K562 (cell line): ENCODE data around the gene NLRP5. TPM values are rescaled to one million over a fixed set of nuclear protein-coding genes. Genes with fewer than 3 reads are reported as not detected.

Experiments used
- ATAC-seq: fragments of 200-7000 bp; cut with Tn5 transposase; 3 replicates; pipeline ENCODE4 v1.9.1; 2020; ENCODE audit warnings: moderate library complexity
- BruUV-seq: library from RNA; stranded (reverse); fragments of 400-500 nt; replicated peaks from 2 replicates; lab custom pipeline; 2021; lab: Mats Ljungman, UMichigan
- CTCF ChIA-PET: fragments of 300-600 bp; formaldehyde crosslinking; extraction: SDS; loops from one replicate; lab custom pipeline; 2021; ENCODE audit warnings: low intra/inter-chr PET ratio; lab: Yijun Ruan, JAX
- POLR2A ChIA-PET: fragments of 300-600, 350-650 bp; sonication (Branson Sonifier 250); formaldehyde crosslinking; extraction: SDS; loops from one replicate; lab custom pipeline; 2021; ENCODE audit warnings: antibody characterized with exemption, inconsistent platforms; lab: Yijun Ruan, JAX
- DNase-seq, 4 experiments: peaks; one replicate each; pipeline versions ENCODE4 v3.0.0 to v3.0.0-alpha.2; 2011 to 2018; ENCODE audit warnings: low spot score in 3 of 4, mixed read lengths in 3 of 4; ENCODE audit errors: extremely low read depth in 1 of 4
- FAIRE-seq: peaks from 2 replicates; lab custom pipeline; 2011; peaks lifted over from hg19 to GRCh38; lab: Jason Lieb, UNC
- H2AFZ ChIP-seq: 2 replicates; pipeline ENCODE4 v1.6.0; 2011; ENCODE audit warnings: low read depth, low read length, control low read depth, inconsistent platforms
- H3K27ac ChIP-seq: fragments of 200-600 bp; 3 replicates; pipeline ENCODE4 v1.8.0; 2011; ENCODE audit warnings: low read depth, mild to moderate bottlenecking, control low read depth, inconsistent platforms, low read length, moderate library complexity, mixed read lengths; ENCODE audit errors: extremely low read depth
- H3K27me3 ChIP-seq, 2 experiments: fragments of 300-600 bp in 1 of 2; 2 replicates in 1 of 2; 3 replicates in 1 of 2; pipeline versions ENCODE4 v1.6.0 to v1.8.0; 2011; ENCODE audit warnings: inconsistent platforms in 2 of 2, low read length in 2 of 2, mild to moderate bottlenecking in 1 of 2, mixed read lengths in 1 of 2, moderate library complexity in 1 of 2; ENCODE audit not compliant: control insufficient read depth in 2 of 2, insufficient read depth in 2 of 2
- H3K36me3 ChIP-seq: fragments of 300-600 bp; 3 replicates; pipeline ENCODE4 v1.8.0; 2011; ENCODE audit warnings: mild to moderate bottlenecking, low read length, inconsistent platforms; ENCODE audit not compliant: control insufficient read depth, insufficient read depth
- H3K4me1 ChIP-seq, 2 experiments: fragments of 200-600 bp in 1 of 2; replicated peaks in 1 of 2; 2 replicates in 1 of 2; 3 replicates in 1 of 2; pipeline versions ENCODE4 v1.5.1 to v1.8.0; 2011; ENCODE audit warnings: inconsistent platforms in 2 of 2, low read length in 2 of 2, mild to moderate bottlenecking in 1 of 2, mixed read lengths in 1 of 2, moderate library complexity in 1 of 2; ENCODE audit not compliant: control insufficient read depth in 2 of 2, insufficient read depth in 2 of 2
- H3K4me2 ChIP-seq: 2 replicates; pipeline ENCODE4 v1.6.1; 2011; ENCODE audit warnings: low read length, control low read depth, inconsistent platforms, mixed read lengths; ENCODE audit not compliant: insufficient read depth
- H3K4me3 ChIP-seq: fragments of 200-600 bp; sonication (generic), shearing (Covaris generic); 2 replicates; pipeline ENCODE4 v1.5.1; 2016; ENCODE audit warnings: control low read depth, inconsistent platforms
- H3K79me2 ChIP-seq: fragments of 200-600 bp; 3 replicates; pipeline ENCODE4 v1.8.0; 2011; ENCODE audit warnings: low read length, inconsistent platforms; ENCODE audit not compliant: control insufficient read depth, insufficient read depth
- H3K9ac ChIP-seq, 2 experiments: 2 replicates each; pipeline versions ENCODE4 v1.6.0 to v1.6.1; 2011; ENCODE audit warnings: low read depth in 2 of 2, low read length in 2 of 2, control low read depth in 1 of 2, inconsistent platforms in 1 of 2, mild to moderate bottlenecking in 1 of 2, mixed read lengths in 1 of 2; ENCODE audit not compliant: insufficient read depth in 1 of 2
- H3K9me1 ChIP-seq: one replicate; pipeline ENCODE4 v1.6.0; 2011; ENCODE audit warnings: inconsistent platforms, mild to moderate bottlenecking, low read length, moderate library complexity; ENCODE audit not compliant: control insufficient read depth, insufficient read depth
- H3K9me3 ChIP-seq: replicated peaks from 2 replicates; pipeline ENCODE4 v1.5.1; 2011; ENCODE audit warnings: low read depth, low read length, inconsistent platforms; ENCODE audit not compliant: control insufficient read depth, insufficient read depth
- H4K20me1 ChIP-seq: replicated peaks from 2 replicates; pipeline ENCODE4 v1.6.1; 2011; ENCODE audit warnings: low read length, inconsistent platforms, mixed read lengths; ENCODE audit not compliant: control insufficient read depth, insufficient read depth
- CREB5 ChIP-seq: fragments of 250-450 bp; sonication (Bioruptor Pico); IDR thresholded peaks from 2 replicates; pipeline ENCODE4 v1.5.0; 2020; ENCODE audit warnings: mild to moderate bottlenecking
- EWSR1 ChIP-seq: fragments of 450-650 bp; IDR thresholded peaks from 2 replicates; pipeline ENCODE4 v1.6.1; 2018; ENCODE audit warnings: borderline replicate concordance, mild to moderate bottlenecking, low read depth, moderate library complexity; ENCODE audit not compliant: partially characterized antibody
- IRF9 ChIP-seq: fragments of 450-650 bp; IDR thresholded peaks from 2 replicates; pipeline ENCODE4 v1.6.1; 2016; ENCODE audit warnings: missing biosample characterization, missing genetic modification characterization
- NFE2L1 ChIP-seq: fragments of 450-650 bp; IDR thresholded peaks from 2 replicates; pipeline ENCODE4 v1.6.1; 2016; ENCODE audit warnings: missing genetic modification characterization, low read depth, mild to moderate bottlenecking, missing compliant biosample characterization, moderate library complexity, borderline replicate concordance
- RERE ChIP-seq: sonication (generic); formaldehyde crosslinking; IDR thresholded peaks from 2 replicates; pipeline ENCODE4 v1.8.0; 2023; ENCODE audit warnings: missing genetic modification reagents, mild to moderate bottlenecking, borderline replicate concordance
- ZNF398 ChIP-seq: fragments of 250-450 bp; sonication (Bioruptor Pico); IDR thresholded peaks from 2 replicates; pipeline ENCODE4 v1.8.0; 2021; ENCODE audit warnings: moderate library complexity, mild to moderate bottlenecking, inconsistent platforms
- WGBS: fragments of 100-300 bp; shearing (Covaris generic); methylation state at CpG from one replicate; pipeline ENCODE4 v1.1.6; 2016; ENCODE audit warnings: low coverage, mixed read lengths; ENCODE audit not compliant: insufficient coverage; ENCODE audit errors: missing lambda C conversion rate; 5-methylcytosine and 5-hydroxymethylcytosine counted together
- in situ Hi-C: fragments of 300-500 bp; cut with MboI; formaldehyde crosslinking; loops from 4 replicates; pipeline ENCODE4 v1.15.0; 2018; ENCODE audit warnings: inconsistent platforms, mixed read lengths
- intact Hi-C: fragments of 100-400 bp; cut with micrococcal nuclease; formaldehyde crosslinking; loops from 2 replicates; pipeline ENCODE4 v1.14.2; 2022
- polyA plus RNA-seq, 8 experiments: library from polyadenylated mRNA; depleted of rRNA in 4 of 8; stranded (reverse) in 5 of 8; unstranded in 3 of 8; fragments of >200 nt; fragmentation: Nextera tagmentation in 2 of 8; fragmentation: Illumina TruSeq in 1 of 8; extraction: Ambion mirVana in 2 of 8; extraction: Trizol in 1 of 8; gene quantifications; 2 replicates each; pipeline versions ENCODE4 v1.2.1 to v1.2.3, GENCODE V29; 2011 to 2014; ENCODE audit warnings: inconsistent platforms in 1 of 8, missing spikeins in 1 of 8
- total RNA-seq, 7 experiments: library from RNA; depleted of rRNA in 6 of 7; stranded (reverse); fragments of >200 nt in 6 of 7; fragmentation: Illumina TruSeq in 2 of 7; extraction: Trizol in 2 of 7; gene quantifications; 2 replicates each; pipeline versions ENCODE4 v1.2.1 to v1.2.3, GENCODE V29; 2011 to 2021; ENCODE audit warnings: low replicate concordance in 1 of 7

Gene NLRP5
- total and polyA plus RNA-seq, 9 of the 15 experiments (the other 6 are each of a cell fraction or from before 2014, with no cell fraction given) = 0.04 to 0.07 TPM; not detected in 7

GRCh38 chr19:55939206-55939605 is 47.4 kb upstream of the NLRP5 start:
- TF ChIP-seq EWSR1 (no peak), IRF9 (tag) (no peak), CREB5 (CRISPR knock-in tag) (no peak), RERE (CRISPR knock-in tag) (no peak), ZNF398 (CRISPR knock-in tag) (no peak), NFE2L1 (tag) (no peak)
- H3K4me3 ChIP-seq = no peak overlapping the region
- in situ Hi-C loops (no loop called here), intact Hi-C loops (no loop called here)
- no peaks in the 10 kb centered on the region for H3K79me2 ChIP-seq
- H3K9ac ChIP-seq = no peak overlapping the region
- no peaks in the 10 kb centered on the region for H4K20me1 ChIP-seq
- H3K4me1 ChIP-seq = no peaks in the 10 kb centered on the region
- no peaks in the 10 kb centered on the region for H3K9me1 ChIP-seq
- FAIRE-seq (no peak), DNase-seq (no peak), ATAC-seq (no peak)
- no peaks in the 10 kb centered on the region for H3K36me3 ChIP-seq
- peaks cover 7 to 35% of the 10 kb centered on the region in 2 experiments; a peak in 3 of 5 replicates for H3K27me3 ChIP-seq
- POLR2A ChIA-PET = interaction anchor here (0.8 to 1.1 kb wide), 2 partner anchors 15 to 340 kb away, joined by 3 read pairs; partner anchors contain the start of gene FIZ1
- under 1% methylated on average over 7 of the region's 7 CpGs for WGBS
- CTCF ChIA-PET = no interaction called here
- H3K9me3 ChIP-seq = no peaks in the 10 kb centered on the region
- no TSS peak for BruUV-seq
- no peak overlapping the region for H2AFZ ChIP-seq
- no peak overlapping the region for H3K27ac ChIP-seq
- H3K4me2 ChIP-seq = no peak overlapping the region
